Central memory CD8-positive, alpha-beta T cell (primary cell): ENCODE results near the gene SLC4A4.
"Not testable (repeated sequence)": the region's sequence is repeated elsewhere in the genome, so short reads cannot be mapped to it uniquely, and the experiment has no call there.

Experiments used
- ATAC-seq: fragments of 150-1000 bp; cut with Tn5 transposase; replicated peaks from 2 replicates; pipeline ENCODE4 v1.10.0; 2022; ENCODE audit warnings: mild to moderate bottlenecking, moderate FRiP score, moderate number of reproducible peaks; ENCODE audit not compliant: poor library complexity, severe bottlenecking; ENCODE audit errors: extremely low read depth
- DNase-seq, 2 donors: peaks; one replicate each; pipeline ENCODE4 v3.0.0; 2021; ENCODE audit warnings: low spot score in 2 of 2
- H3K27ac Mint-ChIP-seq: one replicate; pipeline ENCODE4 v1.8.0; 2022; ENCODE audit warnings: low read depth, mild to moderate bottlenecking, moderate library complexity, mixed read lengths
- H3K27me3 Mint-ChIP-seq: one replicate; pipeline ENCODE4 v1.8.0; 2022; ENCODE audit warnings: mixed read lengths
- H3K36me3 Mint-ChIP-seq: one replicate; pipeline ENCODE4 v1.8.0; 2022; ENCODE audit warnings: mild to moderate bottlenecking, moderate library complexity, mixed read lengths; ENCODE audit not compliant: insufficient read depth
- H3K4me1 Mint-ChIP-seq: one replicate; pipeline ENCODE4 v1.8.0; 2022; ENCODE audit warnings: mixed read lengths
- H3K4me3 Mint-ChIP-seq: one replicate; pipeline ENCODE4 v1.8.0; 2022; ENCODE audit warnings: mild to moderate bottlenecking, moderate library complexity, mixed read lengths
- H3K9me3 Mint-ChIP-seq: one replicate; pipeline ENCODE4 v1.8.0; 2022; ENCODE audit warnings: mixed read lengths

The SLC4A4 gene

GRCh38 chr4:71400810-71401209, 62.0 kb downstream of the SLC4A4 start:
- no peaks in the 10 kb centered on the region for H3K27me3 Mint-ChIP-seq
- no peaks in the 10 kb centered on the region for H3K9me3 Mint-ChIP-seq
- no peak overlapping the region for H3K27ac Mint-ChIP-seq
- H3K4me3 Mint-ChIP-seq = no peak overlapping the region
- DNase-seq (no peak), ATAC-seq (no peak)
- H3K36me3 Mint-ChIP-seq = no peaks in the 10 kb centered on the region
- H3K4me1 Mint-ChIP-seq = no peaks in the 10 kb centered on the region

GRCh38 chr4:71402616-71403015, 63.8 kb downstream of the SLC4A4 start:
- no peak overlapping the region for H3K4me3 Mint-ChIP-seq
- H3K27me3 Mint-ChIP-seq = no peaks in the 10 kb centered on the region
- no peak overlapping the region for H3K27ac Mint-ChIP-seq
- no peaks in the 10 kb centered on the region for H3K9me3 Mint-ChIP-seq
- no peaks in the 10 kb centered on the region for H3K4me1 Mint-ChIP-seq
- DNase-seq = no peak
- no peaks in the 10 kb centered on the region for H3K36me3 Mint-ChIP-seq
- no peak for ATAC-seq

GRCh38 chr4:71404049-71404448, 65.2 kb downstream of the SLC4A4 start:
- Mint-ChIP-seq H3K4me1 (no peaks in the 10 kb centered on the region), H3K4me3 (no peak overlapping the region), H3K9me3 (peaks cover 9% of the 10 kb centered on the region), H3K27me3 (no peaks in the 10 kb centered on the region), H3K36me3 (no peaks in the 10 kb centered on the region), H3K27ac (no peak overlapping the region)
- DNase-seq (no peak), ATAC-seq (no peak)

- H3K36me3 Mint-ChIP-seq = no peaks in the 10 kb centered on the region
- H3K9me3 Mint-ChIP-seq = peaks cover 12% of the 10 kb centered on the region
- no peaks in the 10 kb centered on the region for H3K27me3 Mint-ChIP-seq
- no peak overlapping the region for H3K27ac Mint-ChIP-seq
- H3K4me3 Mint-ChIP-seq = no peak overlapping the region
- no peak for ATAC-seq
- no peaks in the 10 kb centered on the region for H3K4me1 Mint-ChIP-seq
- no peak for DNase-seq
Measured at GRCh38 chr4:71405791-71406190, 67.0 kb downstream of the SLC4A4 start.

- no peak for ATAC-seq
- Mint-ChIP-seq H3K27ac (no peak overlapping the region), H3K9me3 (peaks cover 12% of the 10 kb centered on the region), H3K4me1 (no peaks in the 10 kb centered on the region), H3K4me3 (no peak overlapping the region), H3K27me3 (no peaks in the 10 kb centered on the region), H3K36me3 (no peaks in the 10 kb centered on the region)
- no peak for DNase-seq
Measured at GRCh38 chr4:71406459-71406963, 67.7 kb downstream of the SLC4A4 start.

GRCh38 chr4:71408961-71409360, 70.1 kb downstream of the SLC4A4 start:
- H3K27me3 Mint-ChIP-seq, H3K4me1 Mint-ChIP-seq, H3K4me3 Mint-ChIP-seq, ATAC-seq, DNase-seq, H3K27ac Mint-ChIP-seq, H3K36me3 Mint-ChIP-seq: not testable (repeated sequence)
- peaks cover 12% of the 10 kb centered on the region for H3K9me3 Mint-ChIP-seq

GRCh38 chr4:71411981-71412380, 73.2 kb downstream of the SLC4A4 start:
- no peaks in the 10 kb centered on the region for H3K27me3 Mint-ChIP-seq
- peaks cover 12% of the 10 kb centered on the region for H3K9me3 Mint-ChIP-seq
- ATAC-seq = no peak
- H3K36me3 Mint-ChIP-seq = no peaks in the 10 kb centered on the region
- no peak overlapping the region for H3K27ac Mint-ChIP-seq
- H3K4me1 Mint-ChIP-seq = no peaks in the 10 kb centered on the region
- DNase-seq = no peak
- no peak overlapping the region for H3K4me3 Mint-ChIP-seq

GRCh38 chr4:71415491-71415890, 76.7 kb downstream of the SLC4A4 start:
- no peaks in the 10 kb centered on the region for H3K4me1 Mint-ChIP-seq
- no peak for ATAC-seq
- no peak overlapping the region for H3K4me3 Mint-ChIP-seq
- H3K36me3 Mint-ChIP-seq = peaks cover 2% of the 10 kb centered on the region
- no peak overlapping the region for H3K27ac Mint-ChIP-seq
- DNase-seq = no peak
- no peaks in the 10 kb centered on the region for H3K27me3 Mint-ChIP-seq
- peaks cover 4% of the 10 kb centered on the region for H3K9me3 Mint-ChIP-seq

- H3K9me3 Mint-ChIP-seq = peaks cover 4% of the 10 kb centered on the region
- H3K4me3 Mint-ChIP-seq = no peak overlapping the region
Measured at GRCh38 chr4:71417150-71417549, 78.3 kb downstream of the SLC4A4 start.

GRCh38 chr4:71426381-71427042, 87.7 kb downstream of the SLC4A4 start:
- ATAC-seq = no peak
- Mint-ChIP-seq H3K27me3 (no peaks in the 10 kb centered on the region), H3K4me3 (no peak overlapping the region), H3K4me1 (no peaks in the 10 kb centered on the region), H3K27ac (no peak overlapping the region), H3K9me3 (no peaks in the 10 kb centered on the region), H3K36me3 (peaks cover 2% of the 10 kb centered on the region)
- DNase-seq = no peak

More at GRCh38 chr4:71417150-71417549, 78.3 kb downstream of the SLC4A4 start:
- Mint-ChIP-seq H3K27ac (no peak overlapping the region), H3K27me3 (no peaks in the 10 kb centered on the region), H3K36me3 (peaks cover 2% of the 10 kb centered on the region), H3K4me1 (no peaks in the 10 kb centered on the region)
- no peak for ATAC-seq
- DNase-seq = no peak

GRCh38 chr4:71429106-71429505, 90.3 kb downstream of the SLC4A4 start:
- DNase-seq = no peak
- Mint-ChIP-seq H3K4me1 (no peaks in the 10 kb centered on the region), H3K4me3 (no peak overlapping the region), H3K36me3 (peaks cover 2% of the 10 kb centered on the region), H3K27ac (no peak overlapping the region), H3K27me3 (no peaks in the 10 kb centered on the region), H3K9me3 (no peaks in the 10 kb centered on the region)
- no peak for ATAC-seq

GRCh38 chr4:71429962-71430361, 91.1 kb downstream of the SLC4A4 start:
- Mint-ChIP-seq H3K4me1 (no peaks in the 10 kb centered on the region), H3K36me3 (peaks cover 2% of the 10 kb centered on the region), H3K9me3 (no peaks in the 10 kb centered on the region), H3K4me3 (no peak overlapping the region), H3K27me3 (no peaks in the 10 kb centered on the region), H3K27ac (no peak overlapping the region)
- no peak for DNase-seq
- ATAC-seq = no peak

GRCh38 chr4:71430609-71431008, 91.8 kb downstream of the SLC4A4 start:
- Mint-ChIP-seq H3K9me3 (no peaks in the 10 kb centered on the region), H3K36me3 (peaks cover 2% of the 10 kb centered on the region), H3K4me3 (no peak overlapping the region), H3K27me3 (no peaks in the 10 kb centered on the region), H3K27ac (no peak overlapping the region), H3K4me1 (no peaks in the 10 kb centered on the region)
- no peak for ATAC-seq
- DNase-seq = no peak
